ENCODE results near the gene ANKRD24.
"Not testable (repeated sequence)": the region's sequence is repeated elsewhere in the genome, so short reads cannot be mapped to it uniquely, and the experiment has no call there.

The ANKRD24 gene

DNA sequence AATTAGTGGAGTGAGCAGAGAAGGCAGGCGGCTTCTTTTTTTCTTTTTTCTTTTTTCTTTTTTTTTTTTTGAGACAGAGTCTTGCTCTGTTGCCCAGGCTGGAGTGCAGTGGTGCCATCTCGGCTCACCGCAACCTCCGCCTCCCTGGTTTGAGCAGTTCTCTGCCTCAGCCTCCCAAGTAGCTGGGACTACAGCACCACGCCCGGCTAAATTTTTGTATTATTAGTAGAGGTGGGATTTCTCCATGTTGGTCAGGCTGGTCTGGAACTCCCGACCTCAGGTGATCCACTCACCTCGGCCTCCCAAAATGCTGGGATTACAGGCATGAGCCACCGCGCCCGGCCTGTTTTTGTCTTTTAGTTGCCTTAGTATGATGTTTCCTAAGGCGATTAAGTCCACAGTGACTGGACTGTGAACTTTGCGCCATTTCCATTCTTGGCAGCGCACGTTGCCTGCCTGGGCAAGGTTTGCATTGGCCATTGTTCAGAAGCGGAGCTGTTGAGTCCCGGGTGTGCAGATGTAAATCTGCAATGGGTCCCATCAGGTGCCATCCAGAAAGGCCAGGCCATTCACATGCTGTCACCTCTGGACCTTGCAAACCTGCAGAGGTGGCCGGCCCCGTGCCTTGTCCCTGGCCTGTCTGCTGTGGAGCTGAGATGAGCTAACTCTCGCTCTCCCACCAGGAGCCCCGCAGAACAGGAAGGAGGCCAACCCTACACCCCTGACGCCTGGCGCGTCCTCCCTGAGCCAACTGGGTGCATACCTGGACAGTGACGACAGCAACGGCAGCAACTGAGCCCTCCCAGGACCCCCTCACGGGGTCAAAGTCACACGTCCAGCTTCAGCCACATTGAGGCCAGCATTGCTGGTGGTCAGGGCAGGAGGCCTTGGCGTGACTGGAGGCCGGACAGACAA lies 85.7 kb downstream of the ANKRD24 start:
- DNase-seq (ENCODE audit: low read depth) = no peak

DNA sequence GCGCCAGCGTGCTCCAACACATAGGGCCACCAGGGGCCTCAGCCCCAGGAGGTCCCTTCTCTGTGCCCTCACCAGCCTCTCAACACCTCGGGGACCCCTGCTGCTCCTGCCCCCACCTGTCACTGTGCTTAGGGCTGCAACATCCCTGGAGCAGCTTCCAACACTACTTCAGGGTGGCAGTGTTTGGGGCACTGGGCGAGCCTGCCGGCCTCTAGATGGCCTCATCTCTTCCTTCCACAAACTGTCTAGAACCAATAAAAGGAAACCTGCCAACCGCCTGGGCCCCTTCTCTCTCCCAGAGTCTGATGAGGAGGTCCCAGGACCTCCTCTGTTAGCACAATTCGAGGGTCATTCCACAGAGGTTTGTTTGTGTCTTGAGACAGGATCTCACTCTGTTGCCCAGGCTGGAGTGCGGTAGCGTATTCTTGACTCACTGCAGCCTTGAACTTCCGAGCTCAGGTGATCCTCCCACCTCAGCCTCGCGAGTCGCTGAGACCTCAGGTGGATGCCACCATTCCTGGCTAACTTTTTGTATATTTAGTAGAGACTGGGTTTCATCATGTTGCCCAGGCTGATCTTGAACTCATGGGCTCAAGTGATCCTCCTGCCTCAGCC lies 86.4 kb downstream of the ANKRD24 start:
- DNase-seq (ENCODE audit: low read depth) = no peak

DNA sequence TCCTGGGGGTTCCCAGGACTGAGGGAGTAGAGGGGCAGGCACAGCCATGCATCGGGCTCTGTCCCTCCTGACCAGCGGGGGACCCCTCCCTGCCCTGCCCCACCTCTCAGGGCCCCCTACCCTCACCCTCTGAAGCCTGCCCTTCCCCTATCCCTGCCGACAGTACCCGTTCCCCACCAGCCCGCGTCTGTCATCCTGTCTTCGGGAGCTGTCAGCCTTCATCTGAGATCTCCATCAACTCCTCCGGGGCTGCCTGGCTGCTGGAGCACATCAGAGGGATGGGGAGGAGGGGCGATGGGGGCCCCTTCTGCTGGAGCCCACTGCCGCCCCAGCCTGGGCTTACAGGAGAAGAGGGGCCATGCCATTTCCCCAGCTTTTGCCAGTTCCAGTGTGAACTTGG lies 90.4 kb downstream of the ANKRD24 start:
- DNase-seq (ENCODE audit: low read depth) = no peak

DNA sequence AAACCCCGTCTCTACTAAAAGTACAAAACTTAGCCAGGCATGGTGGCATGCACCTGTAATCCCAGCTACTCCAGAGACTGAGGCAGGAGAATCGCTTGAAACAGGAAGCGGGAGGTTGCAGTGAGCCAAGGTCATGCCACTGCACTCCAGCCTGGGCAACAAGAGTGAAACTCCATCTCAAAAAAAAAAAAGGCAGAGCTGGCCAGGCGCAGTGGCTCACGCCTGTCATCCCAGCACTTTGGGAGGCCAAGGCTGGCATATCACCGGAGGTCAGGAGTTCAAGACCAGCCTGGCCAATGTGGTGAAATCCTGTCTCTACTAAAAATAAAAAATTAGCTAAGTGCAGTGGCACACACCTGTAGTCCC lies 91.8 kb downstream of the ANKRD24 start:
- not testable (repeated sequence) for DNase-seq (ENCODE audit: low read depth)

Measured in T follicular helper cell (primary cell).